Measurements from ENCODE around the gene BTBD2.

The BTBD2 gene

GRCh38 chr19:2021453-2022140 lies 6.1 kb upstream of the BTBD2 start:
- no peak for TF ChIP-seq CTCF (IDR thresholded peaks at IDR 0.05; ENCODE audit: low read depth, low read length)
- no peak for DNase-seq (ENCODE audit: low read depth in 2 of 2)
- H3K4me3 ChIP-seq (replicated peaks in 1 of 2; ENCODE audit: low read depth in 2 of 2, low read length in 2 of 2) = no peak overlapping the region

DNA sequence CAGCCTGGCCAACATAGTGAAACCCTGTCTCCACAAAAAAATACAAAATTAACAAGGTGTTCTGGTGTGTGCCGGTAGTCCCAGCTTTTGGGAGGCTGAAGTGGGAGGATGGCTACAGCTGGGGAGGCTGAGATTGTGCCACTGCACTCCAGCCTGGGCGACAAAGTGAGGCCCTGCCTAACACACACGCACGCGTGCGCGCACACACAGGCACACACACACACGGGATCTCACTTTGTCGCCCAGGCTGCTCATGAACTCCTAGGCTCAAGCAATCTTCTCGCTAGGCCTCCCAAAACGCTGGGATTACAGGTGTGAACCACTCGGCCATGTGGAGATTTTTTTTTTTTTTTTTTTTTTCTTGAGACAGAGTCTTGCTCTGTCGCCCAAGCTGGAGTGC lies 3.2 kb upstream of the BTBD2 start:
- no peak overlapping the region for H3K4me3 ChIP-seq (replicated peaks in 1 of 2; ENCODE audit: low read depth in 2 of 2, low read length in 2 of 2)
- no peak for TF ChIP-seq CTCF (IDR thresholded peaks at IDR 0.05; ENCODE audit: low read depth, low read length)
- no peak for DNase-seq (ENCODE audit: low read depth in 2 of 2)

- DNase-seq (ENCODE audit: low read depth in 2 of 2) = peak; percentile 82 to 93
- H3K4me3 ChIP-seq (replicated peaks in 1 of 2; ENCODE audit: low read depth in 2 of 2, low read length in 2 of 2) = peak overlapping the region; percentile 26 to 45
- no peak for TF ChIP-seq CTCF (IDR thresholded peaks at IDR 0.05; ENCODE audit: low read depth, low read length)
Observed at GRCh38 chr19:2016041-2016807, 710 bp upstream of the BTBD2 start.

DNA sequence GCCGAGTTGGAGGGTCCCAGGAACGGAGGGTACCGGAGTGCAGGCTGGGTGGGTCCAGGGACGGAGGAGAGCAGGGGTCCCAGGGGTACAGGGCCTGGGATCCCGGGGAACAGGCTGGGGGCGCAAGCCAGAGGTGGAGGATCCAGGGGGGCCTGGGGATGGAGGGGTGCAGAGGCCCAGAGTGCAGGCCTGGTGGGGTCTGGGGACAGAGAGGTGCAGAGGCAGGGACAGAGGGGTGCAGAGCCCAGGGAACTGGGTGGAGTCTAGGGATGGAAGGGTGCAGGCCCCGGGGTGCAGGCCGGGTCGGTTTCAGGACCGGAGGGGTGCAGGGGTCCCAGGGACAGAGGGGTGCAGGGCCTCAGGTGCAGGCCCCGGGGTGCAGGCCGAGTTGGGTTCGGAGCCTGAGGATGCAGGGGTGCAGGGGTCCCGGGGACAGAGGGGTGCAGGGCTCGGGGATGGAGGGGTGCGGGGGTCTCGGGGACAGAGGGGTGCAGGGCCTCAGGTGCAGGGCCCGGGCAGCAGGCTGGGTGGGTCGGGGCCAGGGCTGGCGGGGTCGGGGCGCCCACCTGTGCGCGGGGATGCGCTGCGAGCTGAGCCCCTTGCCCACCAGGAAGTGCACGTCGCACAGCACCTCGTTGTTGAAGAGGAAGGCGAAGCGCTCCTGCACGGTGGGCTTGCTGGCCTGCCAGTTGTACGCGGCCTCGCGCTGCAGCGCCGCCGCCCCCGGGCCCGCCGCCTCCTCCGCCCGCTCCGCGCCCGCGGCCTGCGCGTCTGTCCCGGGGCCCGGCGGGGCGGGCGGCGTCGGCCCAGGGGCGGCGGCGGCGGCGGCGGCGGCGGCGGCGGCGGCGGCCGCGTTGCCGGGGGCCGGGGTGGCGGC lies 545 bp downstream of the BTBD2 start:
- peak overlapping the region; percentile 61 to 76 for H3K4me3 ChIP-seq (replicated peaks in 1 of 2; ENCODE audit: low read depth in 2 of 2, low read length in 2 of 2)
- DNase-seq (ENCODE audit: low read depth in 2 of 2) = no peak
- no peak for TF ChIP-seq CTCF (IDR thresholded peaks at IDR 0.05; ENCODE audit: low read depth, low read length)

GRCh38 chr19:2014131-2014571 lies 1.4 kb downstream of the BTBD2 start:
- peak overlapping the region; percentile 61 to 76 for H3K4me3 ChIP-seq (replicated peaks in 1 of 2; ENCODE audit: low read depth in 2 of 2, low read length in 2 of 2)
- no peak for DNase-seq (ENCODE audit: low read depth in 2 of 2)
- TF ChIP-seq CTCF (IDR thresholded peaks at IDR 0.05; ENCODE audit: low read depth, low read length) = no peak

GRCh38 chr19:2013683-2013961 lies 1.9 kb downstream of the BTBD2 start:
- TF ChIP-seq CTCF (IDR thresholded peaks at IDR 0.05; ENCODE audit: low read depth, low read length) = no peak
- DNase-seq (ENCODE audit: low read depth in 2 of 2) = no peak
- H3K4me3 ChIP-seq (replicated peaks in 1 of 2; ENCODE audit: low read depth in 2 of 2, low read length in 2 of 2) = no peak overlapping the region
